Kidney epithelial cell (primary cell): Measurements from ENCODE around the gene KCNQ5. TPM values are rescaled to one million over a fixed set of nuclear protein-coding genes. Genes with fewer than 3 reads are reported as not detected.

ENCODE experiments used
- DNase-seq: peaks from one replicate; pipeline ENCODE4 v3.0.0-alpha.2; 2010; ENCODE audit warnings: low read depth
- H3K27me3 ChIP-seq: 2 replicates; pipeline ENCODE4 v1.6.0; 2011; ENCODE audit warnings: low read length; ENCODE audit not compliant: control insufficient read depth, insufficient read depth
- H3K36me3 ChIP-seq: 2 replicates; pipeline ENCODE4 v1.5.1; 2011; ENCODE audit warnings: low read length; ENCODE audit not compliant: control insufficient read depth, insufficient read depth
- H3K4me3 ChIP-seq: 2 replicates; pipeline ENCODE4 v1.5.1; 2011; ENCODE audit warnings: low read depth, mild to moderate bottlenecking, control low read depth, low read length
- CTCF ChIP-seq: IDR thresholded peaks from 2 replicates; pipeline ENCODE4 v1.5.1; 2011; ENCODE audit warnings: mild to moderate bottlenecking, moderate library complexity, low read length, control low read depth, inconsistent platforms; ENCODE audit not compliant: insufficient read depth, poor library complexity, severe bottlenecking
- total RNA-seq: library from RNA; depleted of rRNA; stranded (reverse); fragments of >200 nt; gene quantifications from 2 replicates; pipeline ENCODE4 v1.2.3, GENCODE V29; 2015

KCNQ5 gene
- total RNA-seq, 1 donor from 2014 or later: 1.9 TPM

GRCh38 chr6:72905705-72906478, 284.0 kb downstream of the KCNQ5 start:
- TF ChIP-seq CTCF: no peak
- Histone ChIP-seq H3K36me3 (no peaks in the 10 kb centered on the region), H3K27me3 (no peaks in the 10 kb centered on the region), H3K4me3 (no peak overlapping the region)
- no peak for DNase-seq

- Histone ChIP-seq H3K4me3 (no peak overlapping the region), H3K36me3 (no peaks in the 10 kb centered on the region), H3K27me3 (no peaks in the 10 kb centered on the region)
- no peak for TF ChIP-seq CTCF
- DNase-seq: no peak
Observed at GRCh38 chr6:72911463-72912155, 289.7 kb downstream of the KCNQ5 start.

- Histone ChIP-seq H3K27me3 (no peaks in the 10 kb centered on the region), H3K36me3 (no peaks in the 10 kb centered on the region), H3K4me3 (no peak overlapping the region)
- TF ChIP-seq CTCF: no peak
- DNase-seq: no peak
Observed at GRCh38 chr6:72913797-72914196, 291.9 kb downstream of the KCNQ5 start.

- no peak for DNase-seq
- no peak for TF ChIP-seq CTCF
Observed at GRCh38 chr6:72916298-72916697, 294.4 kb downstream of the KCNQ5 start.

GRCh38 chr6:72916906-72917305, 295.0 kb downstream of the KCNQ5 start:
- DNase-seq: no peak
- Histone ChIP-seq H3K36me3 (no peaks in the 10 kb centered on the region), H3K27me3 (no peaks in the 10 kb centered on the region), H3K4me3 (no peak overlapping the region)
- no peak for TF ChIP-seq CTCF

More at GRCh38 chr6:72916298-72916697, 294.4 kb downstream of the KCNQ5 start:
- H3K27me3 ChIP-seq: no peaks in the 10 kb centered on the region
- no peak overlapping the region for H3K4me3 ChIP-seq
- H3K36me3 ChIP-seq: no peaks in the 10 kb centered on the region

GRCh38 chr6:72922401-72922800, 300.5 kb downstream of the KCNQ5 start:
- no peak for TF ChIP-seq CTCF
- no peak for DNase-seq
- no peak overlapping the region for H3K4me3 ChIP-seq
- H3K36me3 ChIP-seq: no peaks in the 10 kb centered on the region
- H3K27me3 ChIP-seq: no peaks in the 10 kb centered on the region
